NCI-H1105 (cell line): ENCODE measurements around the gene PTPRD.
A peak's percentile ranks its signal among the peaks of the same experiment; 100 is the strongest.

Experiments used
- DNase-seq: peaks from one replicate; lab custom pipeline; 2025; lab: John Stamatoyannopoulos, UW

Gene PTPRD

GRCh38 chr9:10612641-10613398, at the start of gene PTPRD:
TSS of gene PTPRD (minus strand) at chr9:10613002.
- peak; percentile 73 for DNase-seq

GRCh38 chr9:10661994-10662393, 49.2 kb upstream of the PTPRD start:
- peak; percentile 11 for DNase-seq

GRCh38 chr9:10661376-10661775, 48.6 kb upstream of the PTPRD start:
- DNase-seq, result no peak

GRCh38 chr9:10651012-10651411, 38.2 kb upstream of the PTPRD start:
- no peak for DNase-seq

- no peak for DNase-seq
These were observed 36.3 kb upstream of the PTPRD start for GRCh38 chr9:10649076-10649475.

- DNase-seq, result no peak
These were observed 21.0 kb upstream of the PTPRD start for GRCh38 chr9:10633785-10634184.

GRCh38 chr9:10614196-10614800, 1.5 kb upstream of the PTPRD start:
- no peak for DNase-seq

GRCh38 chr9:10613419-10613818, 617 bp upstream of the PTPRD start:
- no peak for DNase-seq

- no peak for DNase-seq
These were observed 7.4 kb downstream of the PTPRD start for GRCh38 chr9:10605388-10605787.

- DNase-seq, result no peak
These were observed 7.9 kb downstream of the PTPRD start for GRCh38 chr9:10604927-10605326.

GRCh38 chr9:10597801-10598200, 15.0 kb downstream of the PTPRD start:
- no peak for DNase-seq

- DNase-seq, result no peak
These were observed 18.3 kb downstream of the PTPRD start for GRCh38 chr9:10594482-10594881.

- no peak for DNase-seq
These were observed 26.4 kb downstream of the PTPRD start for GRCh38 chr9:10586407-10586806.

GRCh38 chr9:10571699-10572098, 41.1 kb downstream of the PTPRD start:
- DNase-seq, result no peak

GRCh38 chr9:10566848-10567247, 46.0 kb downstream of the PTPRD start:
- no peak for DNase-seq

GRCh38 chr9:10562581-10563343, 50.0 kb downstream of the PTPRD start:
- DNase-seq, result no peak

- no peak for DNase-seq
These were observed 64.5 kb downstream of the PTPRD start for GRCh38 chr9:10548348-10548747.

GRCh38 chr9:10538073-10538472, 74.7 kb downstream of the PTPRD start:
- DNase-seq, result no peak

- peak; percentile 41 for DNase-seq
These were observed 78.0 kb downstream of the PTPRD start for GRCh38 chr9:10534850-10535249.

GRCh38 chr9:10525972-10526371, 86.8 kb downstream of the PTPRD start:
- no peak for DNase-seq

- DNase-seq, result no peak
These were observed 89.6 kb downstream of the PTPRD start for GRCh38 chr9:10523164-10523563.

- no peak for DNase-seq
These were observed 100.7 kb downstream of the PTPRD start for GRCh38 chr9:10512144-10512543.

GRCh38 chr9:10488937-10489336, 123.9 kb downstream of the PTPRD start:
- DNase-seq, result no peak
